Upper lobe of left lung (tissue), 6 donors: ENCODE results near the gene NES. TPM values are rescaled to one million over a fixed set of nuclear protein-coding genes. Genes with fewer than 3 reads are reported as not detected.

ENCODE experiments used
- ATAC-seq, 2 donors: fragments of 200-7000 bp; cut with Tn5 transposase; one replicate each; pipeline ENCODE4 v1.9.1; 2022; ENCODE audit warnings: mild to moderate bottlenecking in 2 of 2, moderate library complexity in 2 of 2; ENCODE audit not compliant: low FRiP score in 2 of 2
- DNase-seq, 2 donors: peaks; one replicate each; pipeline ENCODE4 v3.0.0-alpha.2; 2019 to 2020
- H3K27ac ChIP-seq, 4 donors: fragments of 200-600 bp; sonication (generic); one replicate each; pipeline ENCODE4 v1.5.1; 2016 to 2019
- H3K27me3 ChIP-seq, 4 donors: fragments of 200-600 bp; sonication (generic); one replicate each; pipeline ENCODE4 v1.5.1; 2017 to 2019
- H3K36me3 ChIP-seq, 4 donors: fragments of 200-600 bp; sonication (generic); one replicate each; pipeline ENCODE4 v1.5.1; 2016 to 2019
- H3K4me1 ChIP-seq, 4 donors: fragments of 200-600 bp; sonication (generic); one replicate each; pipeline ENCODE4 v1.5.1; 2018 to 2019
- H3K4me3 ChIP-seq, 4 donors: fragments of 200-600 bp; sonication (generic); one replicate each; pipeline ENCODE4 v1.5.1; 2017 to 2019; ENCODE audit warnings: mild to moderate bottlenecking in 2 of 4, moderate library complexity in 1 of 4
- H3K9me3 ChIP-seq, 4 donors: fragments of 200-600 bp; sonication (generic); one replicate each; pipeline ENCODE4 v1.5.1; 2018 to 2019
- CTCF ChIP-seq, 6 experiments: fragments of 450-650 bp in 4 of 6; fragments of 200-600 bp in 2 of 6; sonication (generic) in 2 of 6; IDR thresholded peaks; one replicate each; pipeline ENCODE4 v1.5.1; 2016 to 2019; ENCODE audit warnings: antibody characterized with exemption in 6 of 6
- EP300 ChIP-seq, 4 donors: sonication (generic); formaldehyde crosslinking; IDR thresholded peaks; one replicate each; pipeline ENCODE4 v1.5.1; 2017; ENCODE audit warnings: antibody characterized with exemption in 4 of 4, control low read depth in 2 of 4
- POLR2A ChIP-seq, 4 donors: fragments of 450-650 bp; IDR thresholded peaks; one replicate each; pipeline ENCODE4 v1.5.1; 2016 to 2017; ENCODE audit warnings: antibody characterized with exemption in 4 of 4, mild to moderate bottlenecking in 2 of 4
- POLR2AphosphoS5 ChIP-seq, 2 donors: sonication (generic); formaldehyde crosslinking; IDR thresholded peaks; one replicate each; pipeline ENCODE4 v1.5.1; 2017; ENCODE audit warnings: antibody characterized with exemption in 2 of 2
- WGBS, 2 donors: methylation state at CpG; one replicate each; pipeline ENCODE4 v1.1.5; 2017 to 2018; 5-methylcytosine and 5-hydroxymethylcytosine counted together
- total RNA-seq, 6 donors: library from RNA; depleted of rRNA in 4 of 6; stranded (reverse); fragments of >200 nt in 4 of 6; gene quantifications; one replicate each; pipeline versions ENCODE4 v1.1.0 to v1.2.1, GENCODE V29; 2016 to 2021
- donor health status: DM: no; HTN: no; CAD: no; lungs with moderate emphysema.
- donor health status: DM: no; HTN: yes; CAD: no; lungs with severe emphysema.

Gene NES
- total RNA-seq, 6 donors from 2014 or later = 25.9 to 93.5 (median 34.3) TPM

GRCh38 chr1:156691191-156691590 lies 14.0 kb upstream of the NES start:
- ATAC-seq (no peak), DNase-seq (peak in 1 of 2 donors; percentile 37)
- Histone ChIP-seq H3K9me3 (no peaks in the 10 kb centered on the region), H3K36me3 (no peaks in the 10 kb centered on the region), H3K27me3 (peaks cover 0 to 16% (median 7%) of the 10 kb centered on the region in 4 donors), H3K27ac (no peak overlapping the region), H3K4me1 (peaks cover 18 to 31% (median 23%) of the 10 kb centered on the region in 4 donors), H3K4me3 (no peak overlapping the region)
- no peak for TF ChIP-seq POLR2A (IDR thresholded peaks at IDR 0.05)
- no peak for TF ChIP-seq POLR2AphosphoS5 (IDR thresholded peaks at IDR 0.05)
- no peak for TF ChIP-seq CTCF (IDR thresholded peaks at IDR 0.05)
- no peak for TF ChIP-seq EP300 (IDR thresholded peaks at IDR 0.05)
- WGBS, 2 donors = 57 to 67% methylated on average over 6 to 10 of the region's 10 CpGs

- DNase-seq (peak in 1 of 2 donors; percentile 21), ATAC-seq (no peak)
- Histone ChIP-seq H3K27ac (no peak overlapping the region), H3K4me1 (peaks cover 18 to 31% (median 23%) of the 10 kb centered on the region in 4 donors), H3K36me3 (no peaks in the 10 kb centered on the region), H3K4me3 (no peak overlapping the region), H3K27me3 (peaks cover 0 to 16% (median 7%) of the 10 kb centered on the region in 4 donors), H3K9me3 (no peaks in the 10 kb centered on the region)
- WGBS, 2 donors = 50 to 59% methylated on average over 8 of the region's 8 CpGs
- TF ChIP-seq EP300 (IDR thresholded peaks at IDR 0.05) (no peak), POLR2A (IDR thresholded peaks at IDR 0.05) (no peak), POLR2AphosphoS5 (IDR thresholded peaks at IDR 0.05) (no peak), CTCF (IDR thresholded peaks at IDR 0.05) (no peak)
These were observed 13.4 kb upstream of the NES start for GRCh38 chr1:156690675-156691036.

- ATAC-seq (no peak), DNase-seq (no peak)
- H3K4me3 ChIP-seq = no peak overlapping the region
- TF ChIP-seq EP300 (IDR thresholded peaks at IDR 0.05) = no peak
- TF ChIP-seq POLR2AphosphoS5 (IDR thresholded peaks at IDR 0.05) = no peak
- peaks cover 18 to 31% (median 23%) of the 10 kb centered on the region in 4 donors for H3K4me1 ChIP-seq
- no peaks in the 10 kb centered on the region for H3K9me3 ChIP-seq
- no peak overlapping the region for H3K27ac ChIP-seq
- H3K36me3 ChIP-seq = no peaks in the 10 kb centered on the region
- WGBS, 2 donors = 18 to 23% methylated on average over 10 of the region's 10 CpGs
- peaks cover 0 to 16% (median 7%) of the 10 kb centered on the region in 4 donors for H3K27me3 ChIP-seq
These were observed 12.9 kb upstream of the NES start for GRCh38 chr1:156689953-156690674.

- Histone ChIP-seq H3K9me3 (no peaks in the 10 kb centered on the region), H3K4me3 (no peak overlapping the region), H3K4me1 (peaks cover 18 to 31% (median 23%) of the 10 kb centered on the region in 4 donors), H3K27ac (no peak overlapping the region), H3K36me3 (no peaks in the 10 kb centered on the region), H3K27me3 (peaks cover 0 to 16% (median 7%) of the 10 kb centered on the region in 4 donors)
- 1 to 2% methylated on average over 12 to 23 of the region's 23 CpGs for WGBS, 2 donors
- peak; percentile 85 to 92 for ATAC-seq
- peak; percentile 77 to 83 for DNase-seq
- TF ChIP-seq POLR2A (IDR thresholded peaks at IDR 0.05) (no peak), CTCF (IDR thresholded peaks at IDR 0.05) (peak; percentile 88 to 95 (median 92))
These were observed 12.1 kb upstream of the NES start for GRCh38 chr1:156689035-156689952.

GRCh38 chr1:156684227-156684782 lies 7.1 kb upstream of the NES start:
- Histone ChIP-seq H3K9me3 (no peaks in the 10 kb centered on the region), H3K27ac (no peak overlapping the region), H3K4me3 (no peak overlapping the region), H3K36me3 (no peaks in the 10 kb centered on the region), H3K4me1 (peaks cover 0 to 3% (median under 1%) of the 10 kb centered on the region in 4 donors), H3K27me3 (no peaks in the 10 kb centered on the region)
- TF ChIP-seq POLR2A (IDR thresholded peaks at IDR 0.05) = no peak
- ATAC-seq (no peak), DNase-seq (no peak)
- 75 to 79% methylated on average over 5 of the region's 5 CpGs for WGBS, 2 donors
